GM23338 (cell line): ENCODE results near the gene MAPK1. TPM values are rescaled to one million over a fixed set of nuclear protein-coding genes. Genes with fewer than 3 reads are reported as not detected.
A peak's percentile ranks its signal among the peaks of the same experiment; 100 is the strongest.

ENCODE experiments used
- ATAC-seq: fragments of 200-7000 bp; cut with Tn5 transposase; 3 replicates; pipeline ENCODE4 v1.9.1; 2020
- DNase-seq: peaks from one replicate; pipeline ENCODE4 v3.0.0-alpha.2; 2015; ENCODE audit warnings: low spot score
- H2AFZ ChIP-seq: fragments of 200-600 bp; sonication (generic); 2 replicates; pipeline ENCODE4 v1.8.0; 2016; ENCODE audit warnings: antibody characterized with exemption, mild to moderate bottlenecking, moderate library complexity
- H3F3A ChIP-seq: fragments of 200-600 bp; sonication (generic); replicated peaks from 2 replicates; pipeline ENCODE4 v1.8.0; 2017; ENCODE audit warnings: antibody characterized with exemption, mixed run types, low read depth
- H3K27ac ChIP-seq: fragments of 200-600 bp; sonication (generic); 2 replicates; pipeline ENCODE4 v1.6.1; 2016; ENCODE audit warnings: low read depth
- H3K27me3 ChIP-seq: fragments of 200-600 bp; sonication (generic); 2 replicates; pipeline ENCODE4 v1.8.0; 2016; ENCODE audit warnings: mild to moderate bottlenecking, mixed run types, moderate library complexity; ENCODE audit not compliant: insufficient read depth
- H3K36me3 ChIP-seq: fragments of 200-600 bp; sonication (generic); 2 replicates; pipeline ENCODE4 v1.8.0; 2016; ENCODE audit warnings: mild to moderate bottlenecking; ENCODE audit not compliant: insufficient read depth
- H3K4me1 ChIP-seq: fragments of 200-600 bp; sonication (generic); 2 replicates; pipeline ENCODE4 v1.8.0; 2016; ENCODE audit warnings: mild to moderate bottlenecking, moderate library complexity; ENCODE audit not compliant: insufficient read depth
- H3K4me2 ChIP-seq: fragments of 200-600 bp; sonication (generic); 2 replicates; pipeline ENCODE4 v1.7.1; 2017; ENCODE audit warnings: mixed run types
- H3K4me3 ChIP-seq: fragments of 200-600 bp; sonication (generic); 2 replicates; pipeline ENCODE4 v1.6.1; 2016; ENCODE audit warnings: mixed run types
- H3K79me2 ChIP-seq: fragments of 200-600 bp; sonication (generic); replicated peaks from 2 replicates; pipeline ENCODE4 v1.8.0; 2017; ENCODE audit warnings: mild to moderate bottlenecking; ENCODE audit not compliant: insufficient read depth
- H3K9me2 ChIP-seq: fragments of 200-600 bp; sonication (generic); 2 replicates; pipeline ENCODE4 v1.8.0; 2017; ENCODE audit not compliant: insufficient read depth
- H4K20me1 ChIP-seq: fragments of 200-600 bp; sonication (generic); replicated peaks from 2 replicates; pipeline ENCODE4 v1.8.0; 2017; ENCODE audit warnings: mild to moderate bottlenecking; ENCODE audit not compliant: insufficient read depth
- H3K27ac Mint-ChIP-seq: 2 replicates; pipeline ENCODE4 v1.8.0; 2020; ENCODE audit warnings: inconsistent platforms, mild to moderate bottlenecking, moderate library complexity, mixed read lengths
- H3K27me3 Mint-ChIP-seq: 3 replicates; pipeline ENCODE4 v1.8.0; 2022; ENCODE audit warnings: low read depth, mild to moderate bottlenecking, moderate library complexity, mixed read lengths, inconsistent platforms; ENCODE audit not compliant: insufficient read depth, poor library complexity
- H3K36me3 Mint-ChIP-seq: 3 replicates; pipeline ENCODE4 v1.8.0; 2021; ENCODE audit warnings: low read depth, mild to moderate bottlenecking, inconsistent platforms, moderate library complexity, mixed read lengths
- H3K4me1 Mint-ChIP-seq: 3 replicates; pipeline ENCODE4 v1.8.0; 2020; ENCODE audit warnings: mild to moderate bottlenecking, inconsistent platforms, mixed read lengths
- H3K4me3 Mint-ChIP-seq: 3 replicates; pipeline ENCODE4 v1.8.0; 2021; ENCODE audit warnings: moderate library complexity, mild to moderate bottlenecking, inconsistent platforms, mixed read lengths
- H3K9me3 Mint-ChIP-seq: 3 replicates; pipeline ENCODE4 v1.8.0; 2020; ENCODE audit warnings: moderate library complexity, mild to moderate bottlenecking, inconsistent platforms, mixed read lengths
- CREB1 ChIP-seq: fragments of 250-450 bp; sonication (Bioruptor Pico); IDR thresholded peaks from 2 replicates; pipeline ENCODE4 v1.5.0; 2020; ENCODE audit warnings: low read depth, mild to moderate bottlenecking, moderate library complexity
- CTCF ChIP-seq, 2 experiments: fragments of 200-600 bp in 1 of 2; sonication (generic) in 1 of 2; conservative IDR thresholded peaks; 2 replicates each; pipeline versions ENCODE4 v1.5.1 to v1.6.1; 2016 to 2017; ENCODE audit warnings: antibody characterized with exemption in 2 of 2, low read depth in 2 of 2, mild to moderate bottlenecking in 2 of 2, moderate library complexity in 1 of 2
- EZH2 ChIP-seq: fragments of 200-600 bp; sonication (generic); IDR thresholded peaks from one replicate; pipeline ENCODE4 v1.8.0; 2017; ENCODE audit warnings: antibody characterized with exemption, mild to moderate bottlenecking, low read depth; ENCODE audit not compliant: unreplicated experiment
- EZH2phosphoT487 ChIP-seq: fragments of 200-600 bp; sonication (generic); IDR thresholded peaks from one replicate; pipeline ENCODE4 v1.8.1; 2018; ENCODE audit warnings: antibody characterized with exemption; ENCODE audit not compliant: unreplicated experiment
- JUNB ChIP-seq: IDR thresholded peaks from one replicate; pipeline ENCODE4 v1.6.1; 2016; ENCODE audit warnings: antibody characterized with exemption; ENCODE audit not compliant: unreplicated experiment
- NANOG ChIP-seq: IDR thresholded peaks from 2 replicates; pipeline ENCODE4 v1.6.1; 2016; ENCODE audit warnings: antibody characterized with exemption, borderline replicate concordance
- POLR2AphosphoS5 ChIP-seq: IDR thresholded peaks from 2 replicates; pipeline ENCODE4 v1.6.1; 2016; ENCODE audit warnings: antibody characterized with exemption, low read depth
- STAT1 ChIP-seq: IDR thresholded peaks from one replicate; pipeline ENCODE4 v1.6.1; 2016; ENCODE audit warnings: antibody characterized with exemption; ENCODE audit not compliant: unreplicated experiment
- ZNF114 ChIP-seq: fragments of 250-450 bp; sonication (Bioruptor Pico); IDR thresholded peaks from 2 replicates; pipeline ENCODE4 v1.5.0; 2020; ENCODE audit warnings: mild to moderate bottlenecking, moderate library complexity
- ZNF331 ChIP-seq: fragments of 250-450 bp; sonication (Bioruptor Pico); IDR thresholded peaks from 2 replicates; pipeline ENCODE4 v1.5.0; 2020; ENCODE audit warnings: low read depth, mild to moderate bottlenecking, moderate library complexity
- polyA plus RNA-seq: library from polyadenylated mRNA; unstranded; fragments of >200 nt; fragmentation: Nextera tagmentation; extraction: Ambion mirVana; gene quantifications from 2 replicates; pipeline ENCODE4 v1.2.1, GENCODE V29; 2016
- total RNA-seq: library from RNA; depleted of rRNA; stranded (reverse); fragments of >200 nt; shearing (Covaris generic); gene quantifications from 2 replicates; pipeline ENCODE4 v1.2.3, GENCODE V29; 2014
- TF ChIP-seq, protein P1 (sequence below): IDR thresholded peaks from one replicate; pipeline ENCODE4 v1.6.1; 2018; ENCODE audit warnings: antibody characterized with exemption; ENCODE audit not compliant: unreplicated experiment
- TF ChIP-seq, protein P2 (sequence below): fragments of 250-450 bp; sonication (Bioruptor Pico); IDR thresholded peaks from 2 replicates; pipeline ENCODE4 v1.5.0; 2020; ENCODE audit warnings: mild to moderate bottlenecking, moderate library complexity
- TF ChIP-seq, protein P3 (sequence below): IDR thresholded peaks from 2 replicates; pipeline ENCODE4 v1.6.1; 2016; ENCODE audit warnings: antibody characterized with exemption

The MAPK1 gene
- total and polyA plus RNA-seq, 2 experiments from 2014 or later, result 17.4 to 77.5 TPM

GRCh38 chr22:21759646-21760376 is 107.6 kb downstream of the MAPK1 start:
- Mint-ChIP-seq H3K27me3 (peaks cover 16% of the 10 kb centered on the region), H3K36me3 (peaks cover 35% of the 10 kb centered on the region), H3K27ac (no peak overlapping the region), H3K9me3 (no peaks in the 10 kb centered on the region), H3K4me3 (no peak overlapping the region), H3K4me1 (peaks cover 4% of the 10 kb centered on the region; the same call in 2 of the 3 replicates)
- Histone ChIP-seq H3K27ac (0 out of 2 replicates have a peak overlapping the region, but pooled peaks have one; percentile 19), H4K20me1 (peaks cover 22% of the 10 kb centered on the region), H2AFZ (no peak overlapping the region), H3F3A (peaks cover 6% of the 10 kb centered on the region; the same call in 1 of the 2 replicates), H3K4me3 (no peak overlapping the region), H3K27me3 (no peaks in the 10 kb centered on the region), H3K79me2 (no peaks in the 10 kb centered on the region; the same call in 1 of the 2 replicates), H3K9me2 (no peaks in the 10 kb centered on the region), H3K36me3 (peaks cover 20% of the 10 kb centered on the region), H3K4me1 (no peaks in the 10 kb centered on the region), H3K4me2 (no peak overlapping the region)
- ATAC-seq (no peak), DNase-seq (no peak)
- TF ChIP-seq JUNB, result no peak
- TF ChIP-seq CREB1, result no peak
- no peak for TF ChIP-seq ZNF331 (CRISPR knock-in tag)
- TF ChIP-seq STAT1, result no peak
- TF ChIP-seq, protein P1, sequence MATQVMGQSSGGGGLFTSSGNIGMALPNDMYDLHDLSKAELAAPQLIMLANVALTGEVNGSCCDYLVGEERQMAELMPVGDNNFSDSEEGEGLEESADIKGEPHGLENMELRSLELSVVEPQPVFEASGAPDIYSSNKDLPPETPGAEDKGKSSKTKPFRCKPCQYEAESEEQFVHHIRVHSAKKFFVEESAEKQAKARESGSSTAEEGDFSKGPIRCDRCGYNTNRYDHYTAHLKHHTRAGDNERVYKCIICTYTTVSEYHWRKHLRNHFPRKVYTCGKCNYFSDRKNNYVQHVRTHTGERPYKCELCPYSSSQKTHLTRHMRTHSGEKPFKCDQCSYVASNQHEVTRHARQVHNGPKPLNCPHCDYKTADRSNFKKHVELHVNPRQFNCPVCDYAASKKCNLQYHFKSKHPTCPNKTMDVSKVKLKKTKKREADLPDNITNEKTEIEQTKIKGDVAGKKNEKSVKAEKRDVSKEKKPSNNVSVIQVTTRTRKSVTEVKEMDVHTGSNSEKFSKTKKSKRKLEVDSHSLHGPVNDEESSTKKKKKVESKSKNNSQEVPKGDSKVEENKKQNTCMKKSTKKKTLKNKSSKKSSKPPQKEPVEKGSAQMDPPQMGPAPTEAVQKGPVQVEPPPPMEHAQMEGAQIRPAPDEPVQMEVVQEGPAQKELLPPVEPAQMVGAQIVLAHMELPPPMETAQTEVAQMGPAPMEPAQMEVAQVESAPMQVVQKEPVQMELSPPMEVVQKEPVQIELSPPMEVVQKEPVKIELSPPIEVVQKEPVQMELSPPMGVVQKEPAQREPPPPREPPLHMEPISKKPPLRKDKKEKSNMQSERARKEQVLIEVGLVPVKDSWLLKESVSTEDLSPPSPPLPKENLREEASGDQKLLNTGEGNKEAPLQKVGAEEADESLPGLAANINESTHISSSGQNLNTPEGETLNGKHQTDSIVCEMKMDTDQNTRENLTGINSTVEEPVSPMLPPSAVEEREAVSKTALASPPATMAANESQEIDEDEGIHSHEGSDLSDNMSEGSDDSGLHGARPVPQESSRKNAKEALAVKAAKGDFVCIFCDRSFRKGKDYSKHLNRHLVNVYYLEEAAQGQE, result no peak
- TF ChIP-seq POLR2AphosphoS5, result no peak
- TF ChIP-seq CTCF (conservative IDR thresholded peaks at IDR 0.05; ENCODE audit: low read depth in 2 of 2), result no peak
- TF ChIP-seq ZNF114 (CRISPR knock-in tag), result no peak
- no peak for TF ChIP-seq NANOG
- TF ChIP-seq, protein P2, sequence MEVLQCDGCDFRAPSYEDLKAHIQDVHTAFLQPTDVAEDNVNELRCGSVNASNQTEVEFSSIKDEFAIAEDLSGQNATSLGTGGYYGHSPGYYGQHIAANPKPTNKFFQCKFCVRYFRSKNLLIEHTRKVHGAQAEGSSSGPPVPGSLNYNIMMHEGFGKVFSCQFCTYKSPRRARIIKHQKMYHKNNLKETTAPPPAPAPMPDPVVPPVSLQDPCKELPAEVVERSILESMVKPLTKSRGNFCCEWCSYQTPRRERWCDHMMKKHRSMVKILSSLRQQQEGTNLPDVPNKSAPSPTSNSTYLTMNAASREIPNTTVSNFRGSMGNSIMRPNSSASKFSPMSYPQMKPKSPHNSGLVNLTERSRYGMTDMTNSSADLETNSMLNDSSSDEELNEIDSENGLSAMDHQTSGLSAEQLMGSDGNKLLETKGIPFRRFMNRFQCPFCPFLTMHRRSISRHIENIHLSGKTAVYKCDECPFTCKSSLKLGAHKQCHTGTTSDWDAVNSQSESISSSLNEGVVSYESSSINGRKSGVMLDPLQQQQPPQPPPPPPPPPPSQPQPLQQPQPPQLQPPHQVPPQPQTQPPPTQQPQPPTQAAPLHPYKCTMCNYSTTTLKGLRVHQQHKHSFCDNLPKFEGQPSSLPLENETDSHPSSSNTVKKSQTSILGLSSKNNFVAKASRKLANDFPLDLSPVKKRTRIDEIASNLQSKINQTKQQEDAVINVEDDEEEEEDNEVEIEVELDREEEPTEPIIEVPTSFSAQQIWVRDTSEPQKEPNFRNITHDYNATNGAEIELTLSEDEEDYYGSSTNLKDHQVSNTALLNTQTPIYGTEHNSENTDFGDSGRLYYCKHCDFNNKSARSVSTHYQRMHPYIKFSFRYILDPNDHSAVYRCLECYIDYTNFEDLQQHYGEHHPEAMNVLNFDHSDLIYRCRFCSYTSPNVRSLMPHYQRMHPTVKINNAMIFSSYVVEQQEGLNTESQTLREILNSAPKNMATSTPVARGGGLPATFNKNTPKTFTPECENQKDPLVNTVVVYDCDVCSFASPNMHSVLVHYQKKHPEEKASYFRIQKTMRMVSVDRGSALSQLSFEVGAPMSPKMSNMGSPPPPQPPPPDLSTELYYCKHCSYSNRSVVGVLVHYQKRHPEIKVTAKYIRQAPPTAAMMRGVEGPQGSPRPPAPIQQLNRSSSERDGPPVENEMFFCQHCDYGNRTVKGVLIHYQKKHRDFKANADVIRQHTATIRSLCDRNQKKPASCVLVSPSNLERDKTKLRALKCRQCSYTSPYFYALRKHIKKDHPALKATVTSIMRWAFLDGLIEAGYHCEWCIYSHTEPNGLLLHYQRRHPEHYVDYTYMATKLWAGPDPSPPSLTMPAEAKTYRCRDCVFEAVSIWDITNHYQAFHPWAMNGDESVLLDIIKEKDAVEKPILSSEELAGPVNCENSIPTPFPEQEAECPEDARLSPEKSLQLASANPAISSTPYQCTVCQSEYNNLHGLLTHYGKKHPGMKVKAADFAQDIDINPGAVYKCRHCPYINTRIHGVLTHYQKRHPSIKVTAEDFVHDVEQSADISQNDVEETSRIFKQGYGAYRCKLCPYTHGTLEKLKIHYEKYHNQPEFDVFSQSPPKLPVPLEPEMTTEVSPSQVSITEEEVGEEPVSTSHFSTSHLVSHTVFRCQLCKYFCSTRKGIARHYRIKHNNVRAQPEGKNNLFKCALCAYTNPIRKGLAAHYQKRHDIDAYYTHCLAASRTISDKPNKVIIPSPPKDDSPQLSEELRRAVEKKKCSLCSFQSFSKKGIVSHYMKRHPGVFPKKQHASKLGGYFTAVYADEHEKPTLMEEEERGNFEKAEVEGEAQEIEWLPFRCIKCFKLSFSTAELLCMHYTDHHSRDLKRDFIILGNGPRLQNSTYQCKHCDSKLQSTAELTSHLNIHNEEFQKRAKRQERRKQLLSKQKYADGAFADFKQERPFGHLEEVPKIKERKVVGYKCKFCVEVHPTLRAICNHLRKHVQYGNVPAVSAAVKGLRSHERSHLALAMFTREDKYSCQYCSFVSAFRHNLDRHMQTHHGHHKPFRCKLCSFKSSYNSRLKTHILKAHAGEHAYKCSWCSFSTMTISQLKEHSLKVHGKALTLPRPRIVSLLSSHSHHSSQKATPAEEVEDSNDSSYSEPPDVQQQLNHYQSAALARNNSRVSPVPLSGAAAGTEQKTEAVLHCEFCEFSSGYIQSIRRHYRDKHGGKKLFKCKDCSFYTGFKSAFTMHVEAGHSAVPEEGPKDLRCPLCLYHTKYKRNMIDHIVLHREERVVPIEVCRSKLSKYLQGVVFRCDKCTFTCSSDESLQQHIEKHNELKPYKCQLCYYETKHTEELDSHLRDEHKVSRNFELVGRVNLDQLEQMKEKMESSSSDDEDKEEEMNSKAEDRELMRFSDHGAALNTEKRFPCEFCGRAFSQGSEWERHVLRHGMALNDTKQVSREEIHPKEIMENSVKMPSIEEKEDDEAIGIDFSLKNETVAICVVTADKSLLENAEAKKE, result no peak
- no peak for TF ChIP-seq EZH2
- TF ChIP-seq, protein P3, sequence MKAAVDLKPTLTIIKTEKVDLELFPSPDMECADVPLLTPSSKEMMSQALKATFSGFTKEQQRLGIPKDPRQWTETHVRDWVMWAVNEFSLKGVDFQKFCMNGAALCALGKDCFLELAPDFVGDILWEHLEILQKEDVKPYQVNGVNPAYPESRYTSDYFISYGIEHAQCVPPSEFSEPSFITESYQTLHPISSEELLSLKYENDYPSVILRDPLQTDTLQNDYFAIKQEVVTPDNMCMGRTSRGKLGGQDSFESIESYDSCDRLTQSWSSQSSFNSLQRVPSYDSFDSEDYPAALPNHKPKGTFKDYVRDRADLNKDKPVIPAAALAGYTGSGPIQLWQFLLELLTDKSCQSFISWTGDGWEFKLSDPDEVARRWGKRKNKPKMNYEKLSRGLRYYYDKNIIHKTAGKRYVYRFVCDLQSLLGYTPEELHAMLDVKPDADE, result no peak
- no peak for TF ChIP-seq EZH2phosphoT487
